Gastroesophageal sphincter (tissue), 3 donors: Measurements from ENCODE around the gene BLTP3A.

Experiments
- CTCF ChIP-seq, 4 experiments: fragments of 200-600 bp in 2 of 4; fragments of 450-650 bp in 2 of 4; sonication (generic) in 1 of 4; IDR thresholded peaks; one replicate each; pipeline ENCODE4 v1.5.1; 2017 to 2019; ENCODE audit warnings: antibody characterized with exemption in 4 of 4, mild to moderate bottlenecking in 2 of 4, moderate library complexity in 2 of 4
- POLR2A ChIP-seq, 2 donors: fragments of 450-650 bp; IDR thresholded peaks; one replicate each; pipeline ENCODE4 v1.6.1; 2017; ENCODE audit warnings: antibody characterized with exemption in 2 of 2, mild to moderate bottlenecking in 2 of 2, moderate library complexity in 1 of 2
- POLR2AphosphoS5 ChIP-seq: sonication (generic); formaldehyde crosslinking; IDR thresholded peaks from one replicate; pipeline ENCODE4 v1.6.1; 2017; ENCODE audit warnings: antibody characterized with exemption

GRCh38 chr6:34837528-34837927, 45.6 kb downstream of the BLTP3A start:
- TF ChIP-seq CTCF (IDR thresholded peaks at IDR 0.05) (no peak), POLR2AphosphoS5 (no peak), POLR2A (IDR thresholded peaks at IDR 0.05) (no peak)
